HepG2 (cell line): ENCODE measurements around the gene NEAT1. TPM values are rescaled to one million over a fixed set of nuclear protein-coding genes. Genes with fewer than 3 reads are reported as not detected.

ENCODE experiments used
- CBFB ChIP-seq: sonication (generic); formaldehyde crosslinking; IDR thresholded peaks from 2 replicates; pipeline ENCODE4 v1.4.0; 2020; ENCODE audit warnings: missing genetic modification reagents
- EEA1 ChIP-seq: sonication (generic); formaldehyde crosslinking; IDR thresholded peaks from 2 replicates; pipeline ENCODE4 v1.5.1; 2020; ENCODE audit warnings: mild to moderate bottlenecking, missing genetic modification reagents, borderline replicate concordance
- HIVEP1 ChIP-seq: sonication (generic); formaldehyde crosslinking; IDR thresholded peaks from 2 replicates; pipeline ENCODE4 v1.4.0; 2020; ENCODE audit warnings: mild to moderate bottlenecking, missing genetic modification reagents
- HMGXB3 ChIP-seq: sonication (generic); formaldehyde crosslinking; IDR thresholded peaks from 2 replicates; pipeline ENCODE4 v1.4.0; 2020; ENCODE audit warnings: missing genetic modification reagents, borderline replicate concordance
- HNRNPL ChIP-seq: fragments of 200-400 bp; formaldehyde crosslinking; IDR thresholded peaks from 2 replicates; pipeline ENCODE4 v1.6.1; 2017; ENCODE audit warnings: mild to moderate bottlenecking, low read depth, low read length
- PBX3 ChIP-seq: sonication (generic); formaldehyde crosslinking; IDR thresholded peaks from 2 replicates; pipeline ENCODE4 v1.8.1; 2023; ENCODE audit warnings: missing genetic modification reagents, inconsistent platforms, borderline replicate concordance
- RBFOX2 ChIP-seq: fragments of 200-400 bp; formaldehyde crosslinking; IDR thresholded peaks from 2 replicates; pipeline ENCODE4 v1.6.1; 2017; ENCODE audit warnings: low read depth, mild to moderate bottlenecking, low read length
- RBM39 ChIP-seq: fragments of 200-400 bp; formaldehyde crosslinking; IDR thresholded peaks from one replicate; pipeline ENCODE4 v1.6.1; 2018; ENCODE audit warnings: antibody characterized with exemption, mild to moderate bottlenecking, low read depth, low read length; ENCODE audit not compliant: poor library complexity, severe bottlenecking
- RNF2 ChIP-seq: fragments of 450-650 bp; conservative IDR thresholded peaks from 2 replicates; pipeline ENCODE4 v1.6.1; 2016; ENCODE audit warnings: low read depth
- SKI ChIP-seq: fragments of 450-650 bp; IDR thresholded peaks from one replicate; pipeline ENCODE4 v1.6.1; 2018; ENCODE audit warnings: mild to moderate bottlenecking; ENCODE audit not compliant: partially characterized antibody
- STAT5B ChIP-seq: sonication (generic); formaldehyde crosslinking; IDR thresholded peaks from 2 replicates; pipeline ENCODE4 v1.4.0; 2020; ENCODE audit warnings: missing genetic modification reagents
- ZNF124 ChIP-seq: sonication (generic); formaldehyde crosslinking; IDR thresholded peaks from 2 replicates; pipeline ENCODE4 v1.4.0; 2020; ENCODE audit warnings: missing genetic modification reagents
- ZNF224 ChIP-seq: sonication (generic); formaldehyde crosslinking; IDR thresholded peaks from 2 replicates; pipeline ENCODE4 v1.5.0; 2020; ENCODE audit warnings: mild to moderate bottlenecking, missing genetic modification reagents
- ZNF264 ChIP-seq: sonication (generic); formaldehyde crosslinking; IDR thresholded peaks from 2 replicates; pipeline ENCODE4 v1.4.0; 2020; ENCODE audit warnings: missing genetic modification reagents
- ZNF430 ChIP-seq: sonication (generic); formaldehyde crosslinking; IDR thresholded peaks from 2 replicates; pipeline ENCODE4 v1.9.0; 2021; ENCODE audit warnings: mild to moderate bottlenecking, missing genetic modification reagents
- ZNF557 ChIP-seq: sonication (generic); formaldehyde crosslinking; IDR thresholded peaks from 2 replicates; pipeline ENCODE4 v1.4.0; 2020; ENCODE audit warnings: missing genetic modification reagents
- ZNF766 ChIP-seq: sonication (generic); formaldehyde crosslinking; IDR thresholded peaks from 2 replicates; pipeline ENCODE4 v1.5.0; 2020; ENCODE audit warnings: missing genetic modification reagents, borderline replicate concordance
- ZNF776 ChIP-seq: sonication (generic); formaldehyde crosslinking; IDR thresholded peaks from 2 replicates; pipeline ENCODE4 v1.4.0; 2020; ENCODE audit warnings: mild to moderate bottlenecking, missing genetic modification reagents
- ZNF878 ChIP-seq: sonication (generic); formaldehyde crosslinking; IDR thresholded peaks from 2 replicates; pipeline ENCODE4 v1.8.1; 2023; ENCODE audit warnings: mild to moderate bottlenecking, missing genetic modification reagents, moderate library complexity
- ZSCAN21 ChIP-seq: sonication (generic); formaldehyde crosslinking; IDR thresholded peaks from 2 replicates; pipeline ENCODE4 v1.8.0; 2022; ENCODE audit warnings: mild to moderate bottlenecking, missing genetic modification reagents, moderate library complexity, borderline replicate concordance
- polyA plus RNA-seq, 8 experiments: library from polyadenylated mRNA; depleted of rRNA in 3 of 8; stranded (reverse) in 7 of 8; unstranded in 1 of 8; fragments of >200 nt; fragmentation: Illumina TruSeq in 4 of 8; extraction: Trizol in 4 of 8; gene quantifications; 2 replicates each; pipeline versions ENCODE4 v1.2.1 to v1.2.3, GENCODE V29; 2011 to 2016; ENCODE audit warnings: low read depth in 4 of 8, missing spikeins in 1 of 8, mixed read lengths in 1 of 8; ENCODE audit not compliant: insufficient read depth in 1 of 8
- total RNA-seq, 5 experiments: library from RNA; depleted of rRNA; stranded (reverse); fragments of >200 nt; fragmentation: Illumina TruSeq; extraction: Trizol; gene quantifications; 2 replicates each; pipeline ENCODE4 v1.2.3, GENCODE V29; 2016; ENCODE audit warnings: low read depth in 1 of 5
- TF ChIP-seq, protein P1 (sequence below): IDR thresholded peaks from 2 replicates; pipeline ENCODE4 v1.6.1; 2016; ENCODE audit warnings: missing genetic modification reagents, missing compliant biosample characterization
- TF ChIP-seq, protein P2 (sequence below): sonication (generic); formaldehyde crosslinking; IDR thresholded peaks from 2 replicates; pipeline ENCODE4 v1.5.1; 2020; ENCODE audit warnings: missing genetic modification reagents, mild to moderate bottlenecking, borderline replicate concordance

Gene NEAT1
- total and polyA plus RNA-seq, 2 of the 13 experiments (the other 11 are each of a cell fraction or from before 2014, with no cell fraction given) = 20.5 to 41.2 TPM

DNA sequence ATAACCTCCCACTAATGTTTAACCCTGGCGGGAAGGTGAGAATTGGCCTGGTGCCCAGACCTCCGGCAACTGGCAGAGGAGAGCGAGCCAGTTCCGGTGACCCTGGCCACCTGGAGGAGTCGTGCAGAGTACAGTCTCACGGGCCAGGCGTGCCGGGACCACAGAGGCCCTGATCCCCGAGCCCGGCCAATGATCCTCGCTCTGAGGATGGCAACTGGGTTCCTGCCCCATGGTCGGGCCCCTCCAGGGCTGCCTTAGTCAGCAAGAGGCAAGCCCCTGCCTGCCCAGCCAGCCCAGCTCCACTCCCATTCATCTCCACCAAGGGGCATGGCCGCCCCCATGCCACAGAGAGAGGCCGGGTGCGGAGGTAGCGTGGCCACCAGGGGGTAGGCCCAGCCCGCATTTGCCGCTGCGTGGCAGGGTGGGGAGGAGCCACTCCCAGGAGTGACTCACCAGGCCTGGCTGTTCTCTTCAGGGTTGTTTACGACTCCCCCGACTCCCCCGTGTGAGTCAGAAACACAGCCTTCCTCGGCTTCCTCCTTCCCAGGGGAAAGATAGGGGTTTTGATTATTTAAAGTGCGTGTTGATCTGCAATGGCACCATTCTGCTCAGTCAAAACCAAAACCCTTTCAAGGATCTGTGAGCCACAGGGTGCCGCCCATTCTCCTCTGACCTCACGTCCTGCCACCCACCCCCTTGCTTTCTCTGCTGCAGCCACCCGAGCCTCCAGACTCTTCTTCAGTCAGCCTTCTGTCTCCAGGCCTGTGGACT is 40.4 kb upstream of the NEAT1 start, which contains the start of gene SLC25A45 (continued):
- peak; percentile 77 for TF ChIP-seq SKI
- no peak for TF ChIP-seq ZNF264 (CRISPR knock-in tag)
- TF ChIP-seq HMGXB3 (CRISPR knock-in tag) = peak; percentile 39; the same call in 1 of the 2 replicates
- TF ChIP-seq, protein P1, sequence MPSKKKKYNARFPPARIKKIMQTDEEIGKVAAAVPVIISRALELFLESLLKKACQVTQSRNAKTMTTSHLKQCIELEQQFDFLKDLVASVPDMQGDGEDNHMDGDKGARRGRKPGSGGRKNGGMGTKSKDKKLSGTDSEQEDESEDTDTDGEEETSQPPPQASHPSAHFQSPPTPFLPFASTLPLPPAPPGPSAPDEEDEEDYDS = no peak
- peak; percentile 74; the same call in 1 of the 2 replicates for TF ChIP-seq ZNF124 (CRISPR knock-in tag)
- peak; percentile 92 for TF ChIP-seq RBFOX2
- TF ChIP-seq EEA1 (CRISPR knock-in tag) = no peak
- no peak for TF ChIP-seq ZNF557 (CRISPR knock-in tag)
- peak; percentile 91 for TF ChIP-seq ZNF878 (CRISPR knock-in tag)
- TF ChIP-seq, protein P2, sequence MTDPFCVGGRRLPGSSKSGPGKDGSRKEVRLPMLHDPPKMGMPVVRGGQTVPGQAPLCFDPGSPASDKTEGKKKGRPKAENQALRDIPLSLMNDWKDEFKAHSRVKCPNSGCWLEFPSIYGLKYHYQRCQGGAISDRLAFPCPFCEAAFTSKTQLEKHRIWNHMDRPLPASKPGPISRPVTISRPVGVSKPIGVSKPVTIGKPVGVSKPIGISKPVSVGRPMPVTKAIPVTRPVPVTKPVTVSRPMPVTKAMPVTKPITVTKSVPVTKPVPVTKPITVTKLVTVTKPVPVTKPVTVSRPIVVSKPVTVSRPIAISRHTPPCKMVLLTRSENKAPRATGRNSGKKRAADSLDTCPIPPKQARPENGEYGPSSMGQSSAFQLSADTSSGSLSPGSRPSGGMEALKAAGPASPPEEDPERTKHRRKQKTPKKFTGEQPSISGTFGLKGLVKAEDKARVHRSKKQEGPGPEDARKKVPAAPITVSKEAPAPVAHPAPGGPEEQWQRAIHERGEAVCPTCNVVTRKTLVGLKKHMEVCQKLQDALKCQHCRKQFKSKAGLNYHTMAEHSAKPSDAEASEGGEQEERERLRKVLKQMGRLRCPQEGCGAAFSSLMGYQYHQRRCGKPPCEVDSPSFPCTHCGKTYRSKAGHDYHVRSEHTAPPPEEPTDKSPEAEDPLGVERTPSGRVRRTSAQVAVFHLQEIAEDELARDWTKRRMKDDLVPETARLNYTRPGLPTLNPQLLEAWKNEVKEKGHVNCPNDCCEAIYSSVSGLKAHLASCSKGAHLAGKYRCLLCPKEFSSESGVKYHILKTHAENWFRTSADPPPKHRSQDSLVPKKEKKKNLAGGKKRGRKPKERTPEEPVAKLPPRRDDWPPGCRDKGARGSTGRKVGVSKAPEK (CRISPR knock-in tag) = no peak
- TF ChIP-seq ZNF430 (CRISPR knock-in tag) = peak; percentile 96
- peak; percentile 90 for TF ChIP-seq HIVEP1 (CRISPR knock-in tag)
- peak; percentile 84 for TF ChIP-seq CBFB (CRISPR knock-in tag)
- no peak for TF ChIP-seq ZNF776 (CRISPR knock-in tag)
- no peak for TF ChIP-seq STAT5B
- peak; percentile 72; the same call in 1 of the 2 replicates for TF ChIP-seq RNF2
- TF ChIP-seq HNRNPL = peak; percentile 99
- TF ChIP-seq ZNF766 (CRISPR knock-in tag) = no peak
- TF ChIP-seq ZSCAN21 (CRISPR knock-in tag) = peak; percentile 78; the same call in 1 of the 2 replicates
- peak; percentile 96 for TF ChIP-seq ZNF224 (CRISPR knock-in tag)
- TF ChIP-seq PBX3 = no peak
- TF ChIP-seq RBM39 = peak; percentile 78
